Type B pancreatic cell (in vitro differentiated cells): ENCODE measurements around the gene POLD2. TPM values are rescaled to one million over a fixed set of nuclear protein-coding genes. Genes with fewer than 3 reads are reported as not detected.

Experiments
- DNase-seq: peaks from one replicate; pipeline ENCODE4 v3.0.0; 2021; ENCODE audit warnings: mixed read lengths; ENCODE audit not compliant: unreplicated experiment; ENCODE audit errors: extremely low spot score
- H3K27ac Mint-ChIP-seq: 2 replicates; pipeline ENCODE4 v1.8.0; 2021; ENCODE audit warnings: mild to moderate bottlenecking, mixed read lengths
- H3K27me3 Mint-ChIP-seq: 2 replicates; pipeline ENCODE4 v1.8.0; 2021; ENCODE audit warnings: mixed read lengths
- H3K36me3 Mint-ChIP-seq: 2 replicates; pipeline ENCODE4 v1.8.0; 2021; ENCODE audit warnings: mixed read lengths
- H3K4me1 Mint-ChIP-seq: one replicate; pipeline ENCODE4 v1.8.0; 2021; ENCODE audit warnings: mixed read lengths; ENCODE audit not compliant: unreplicated experiment
- H3K4me3 Mint-ChIP-seq: 2 replicates; pipeline ENCODE4 v1.8.0; 2021; ENCODE audit warnings: mild to moderate bottlenecking, mixed read lengths
- H3K9me3 Mint-ChIP-seq: 2 replicates; pipeline ENCODE4 v1.8.0; 2021; ENCODE audit warnings: mixed read lengths
- CTCF ChIP-seq: fragments of 200-600 bp; sonication (generic); conservative IDR thresholded peaks from 2 replicates; pipeline ENCODE4 v1.5.0; 2021; ENCODE audit warnings: antibody characterized with exemption, mild to moderate bottlenecking
- total RNA-seq: library from RNA; stranded (reverse); gene quantifications from 2 replicates; pipeline ENCODE4 v1.2.1, GENCODE V29; 2021; ENCODE audit warnings: low replicate concordance

The POLD2 gene
- total RNA-seq, 1 donor from 2014 or later = 142 TPM

- no peak for DNase-seq
- Mint-ChIP-seq H3K9me3 (no peaks in the 10 kb centered on the region), H3K27me3 (peaks cover 16% of the 10 kb centered on the region), H3K36me3 (no peaks in the 10 kb centered on the region), H3K27ac (no peak overlapping the region), H3K4me1 (peaks cover 3% of the 10 kb centered on the region), H3K4me3 (no peak overlapping the region)
- no peak for TF ChIP-seq CTCF
These were observed 18.7 kb upstream of the POLD2 start for GRCh38 chr7:44142028-44142427.

- H3K4me1 Mint-ChIP-seq = no peaks in the 10 kb centered on the region
- H3K27ac Mint-ChIP-seq = no peak within 1 kb of the TSS
- no peak for DNase-seq
- peaks cover 13% of the 10 kb centered on the region for H3K27me3 Mint-ChIP-seq
- no peak within 1 kb of the TSS for H3K4me3 Mint-ChIP-seq
- no peaks in the 10 kb centered on the region for H3K9me3 Mint-ChIP-seq
- no peak for TF ChIP-seq CTCF
- no peaks in the 10 kb centered on the region for H3K36me3 Mint-ChIP-seq
These were observed 18.0 kb upstream of the POLD2 start, which contains the start of gene MYL7 for GRCh38 chr7:44141221-44141850. TSS of gene MYL7 (minus strand) at chr7:44141332. CDS start at chr7:44141305, 27 bp downstream.

- H3K4me1 Mint-ChIP-seq = no peaks in the 10 kb centered on the region
- H3K27ac Mint-ChIP-seq = no peak overlapping the region
- H3K9me3 Mint-ChIP-seq = no peaks in the 10 kb centered on the region
- H3K4me3 Mint-ChIP-seq = no peak overlapping the region
- no peaks in the 10 kb centered on the region for H3K36me3 Mint-ChIP-seq
- DNase-seq = no peak
- no peak for TF ChIP-seq CTCF
- H3K27me3 Mint-ChIP-seq = peaks cover 13% of the 10 kb centered on the region
These were observed 17.0 kb upstream of the POLD2 start for GRCh38 chr7:44140341-44140740.

- TF ChIP-seq CTCF = no peak
- Mint-ChIP-seq H3K4me3 (no peak overlapping the region), H3K36me3 (no peaks in the 10 kb centered on the region), H3K9me3 (no peaks in the 10 kb centered on the region), H3K4me1 (no peaks in the 10 kb centered on the region), H3K27me3 (peaks cover 9% of the 10 kb centered on the region), H3K27ac (no peak overlapping the region)
- DNase-seq = no peak
These were observed 16.1 kb upstream of the POLD2 start for GRCh38 chr7:44139311-44140010.

- Mint-ChIP-seq H3K4me3 (no peak overlapping the region), H3K27me3 (peaks cover 5% of the 10 kb centered on the region), H3K27ac (no peak overlapping the region), H3K4me1 (no peaks in the 10 kb centered on the region), H3K36me3 (no peaks in the 10 kb centered on the region), H3K9me3 (no peaks in the 10 kb centered on the region)
- DNase-seq = no peak
- no peak for TF ChIP-seq CTCF
These were observed 15.3 kb upstream of the POLD2 start for GRCh38 chr7:44138698-44139097.
